HG03039 (cell line): ENCODE measurements around the gene GSPT1.
"Not testable (repeated sequence)": the region's sequence is repeated elsewhere in the genome, so short reads cannot be mapped to it uniquely, and the experiment has no call there.

Experiments used
- ATAC-seq: cut with Tn5 transposase; IDR thresholded peaks from one replicate; pipeline ENCODE4 v1.9.1; 2021; ENCODE audit warnings: mild to moderate bottlenecking, moderate library complexity; ENCODE audit not compliant: unreplicated experiment

The GSPT1 gene

GRCh38 chr16:11915644-11916523 lies at the start of gene GSPT1:
GSPT1 (minus strand) TSS chr16:11915956; CDS start chr16:11915720, 236 bp downstream.
- peak; percentile 75 for ATAC-seq

DNA sequence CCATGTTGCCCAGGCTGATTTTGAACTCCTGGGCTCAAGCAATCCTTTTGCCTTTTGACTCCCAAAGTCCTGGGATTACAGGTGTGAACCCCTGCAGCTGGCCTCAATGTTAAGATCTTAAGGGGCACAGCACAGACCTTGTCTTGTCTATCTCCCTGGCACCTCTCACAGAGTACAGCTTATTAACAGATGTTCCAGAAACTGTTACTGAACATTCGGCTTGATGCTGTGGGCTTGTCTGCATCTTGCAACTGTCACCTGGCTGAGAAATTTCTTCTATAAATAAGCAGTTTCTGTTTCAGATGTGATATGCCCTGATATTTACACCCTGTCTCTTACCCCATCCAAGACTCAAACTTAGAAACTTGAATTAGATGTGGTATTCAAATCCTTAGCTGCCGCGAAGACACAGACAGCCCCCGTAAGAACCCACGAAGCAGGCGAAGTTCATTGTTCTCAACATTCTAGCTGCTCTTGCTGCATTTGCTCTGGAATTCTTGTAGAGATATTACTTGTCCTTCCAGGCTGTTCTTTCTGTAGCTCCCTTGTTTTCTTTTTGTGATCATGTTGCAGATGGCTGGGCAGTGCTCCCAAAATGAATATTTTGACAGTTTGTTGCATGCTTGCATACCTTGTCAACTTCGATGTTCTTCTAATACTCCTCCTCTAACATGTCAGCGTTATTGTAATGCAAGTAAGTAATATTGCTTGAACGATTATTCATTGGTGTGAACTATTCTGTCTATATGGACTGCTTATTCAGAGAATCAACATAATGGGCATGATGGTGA lies 49.2 kb upstream of the GSPT1 start, which contains the start of gene TNFRSF17:
TNFRSF17 (plus strand) TSS at position 450 of the 791 bp plus-strand sequence; CDS start at position 565, 115 bp downstream.
- ATAC-seq: peak; percentile 70

GRCh38 chr16:11963706-11964105 lies 48.0 kb upstream of the GSPT1 start:
- ATAC-seq: no peak

- not testable (repeated sequence) for ATAC-seq
Measured at GRCh38 chr16:11962978-11963377, 47.2 kb upstream of the GSPT1 start.

DNA sequence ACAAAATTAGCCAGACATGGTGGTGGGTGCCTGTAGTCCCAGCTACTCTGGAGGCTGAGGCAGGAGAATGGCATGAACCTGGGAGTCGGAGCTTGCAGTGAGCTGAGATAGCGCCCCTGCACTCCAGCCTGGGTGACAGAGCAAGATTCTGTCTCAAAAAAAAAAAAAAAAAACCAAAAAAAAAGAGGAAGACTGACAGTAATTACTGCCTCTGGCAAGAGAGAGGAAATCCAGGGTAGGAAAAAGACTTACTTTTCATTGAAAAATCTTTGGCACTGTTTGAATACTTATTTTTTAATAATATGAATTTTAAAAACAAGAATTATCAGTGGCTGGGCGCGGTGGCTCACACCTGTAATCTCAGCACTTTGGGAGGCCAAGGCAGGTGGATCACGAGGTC lies 46.7 kb upstream of the GSPT1 start:
- not testable (repeated sequence) for ATAC-seq

DNA sequence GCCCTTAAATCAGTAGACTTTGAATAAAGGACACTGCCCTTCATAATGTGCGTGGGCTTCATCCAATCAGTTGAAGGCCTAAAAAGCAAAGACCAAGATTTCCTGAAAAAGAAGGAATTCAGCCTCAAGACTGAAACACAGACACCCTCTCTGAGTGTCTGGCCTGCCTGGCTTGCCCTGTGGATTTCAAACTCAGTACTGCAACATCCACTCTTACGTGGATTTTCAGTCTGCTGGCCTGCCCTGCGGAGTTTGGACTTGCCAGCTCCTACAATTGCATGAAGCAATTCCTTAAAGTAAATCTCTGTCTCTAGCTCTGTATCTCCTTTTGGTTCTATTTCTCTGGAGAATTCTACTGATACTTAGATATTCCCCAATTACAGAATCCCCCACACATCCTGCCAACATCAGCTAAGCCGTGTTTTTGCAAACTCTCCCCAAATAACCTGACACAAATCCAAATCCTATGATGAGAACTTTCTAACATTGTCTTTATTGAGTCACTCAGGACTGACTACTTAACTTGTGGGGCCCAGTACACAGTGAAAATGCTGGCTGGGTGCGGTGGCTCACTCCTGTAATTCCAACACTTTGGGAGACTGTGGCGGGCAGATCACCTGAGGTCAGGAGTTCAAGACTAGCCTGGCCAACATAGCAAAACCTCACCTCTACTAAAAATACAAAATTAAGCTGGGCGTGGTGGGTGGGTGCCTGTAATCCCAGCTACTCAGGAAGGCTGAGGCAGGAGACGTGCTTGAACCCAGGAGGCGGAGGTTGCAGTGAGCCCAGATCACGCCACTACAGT lies 42.0 kb upstream of the GSPT1 start:
- no peak for ATAC-seq

- no peak for ATAC-seq
Measured at GRCh38 chr16:11956558-11956957, 40.8 kb upstream of the GSPT1 start.

DNA sequence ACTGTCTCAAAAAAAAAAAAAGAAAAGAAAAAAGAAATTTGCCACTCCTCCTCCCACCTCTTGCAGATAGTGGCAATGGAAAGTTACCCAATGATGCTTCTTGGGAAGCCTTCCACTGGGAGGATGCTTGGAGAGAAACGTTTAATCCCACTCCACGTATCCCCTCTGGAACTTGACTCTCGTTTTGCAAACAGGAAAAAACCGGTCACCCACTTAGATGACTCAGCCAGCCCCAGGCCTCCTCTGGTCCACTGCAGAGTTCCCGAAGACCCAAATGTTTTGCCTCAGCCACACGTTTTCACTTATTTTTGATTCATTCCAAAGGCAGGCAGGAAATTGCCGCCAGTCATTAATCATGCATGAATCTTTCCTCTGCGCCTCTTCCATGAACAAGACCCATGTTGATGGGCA lies 40.0 kb upstream of the GSPT1 start:
- no peak for ATAC-seq

DNA sequence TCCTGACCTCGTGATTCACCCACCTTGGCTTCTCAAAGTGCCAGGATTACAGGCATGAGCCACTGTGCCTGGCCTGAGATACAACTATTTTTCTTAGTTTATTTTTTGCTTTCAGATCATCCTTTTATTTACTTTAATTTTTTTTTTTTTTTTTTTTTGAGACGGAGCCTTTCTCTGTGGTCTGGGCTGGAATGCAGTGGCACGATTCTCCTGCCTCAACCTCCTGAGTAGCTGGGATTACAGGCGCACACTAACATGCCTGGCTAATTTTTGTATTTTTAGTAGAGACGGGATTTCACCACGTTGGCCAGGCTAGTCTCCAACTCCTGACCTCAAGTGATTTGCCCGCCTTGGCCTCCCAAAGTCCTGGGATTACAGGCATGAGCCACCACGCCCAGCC lies 37.8 kb upstream of the GSPT1 start:
- ATAC-seq: not testable (repeated sequence)

DNA sequence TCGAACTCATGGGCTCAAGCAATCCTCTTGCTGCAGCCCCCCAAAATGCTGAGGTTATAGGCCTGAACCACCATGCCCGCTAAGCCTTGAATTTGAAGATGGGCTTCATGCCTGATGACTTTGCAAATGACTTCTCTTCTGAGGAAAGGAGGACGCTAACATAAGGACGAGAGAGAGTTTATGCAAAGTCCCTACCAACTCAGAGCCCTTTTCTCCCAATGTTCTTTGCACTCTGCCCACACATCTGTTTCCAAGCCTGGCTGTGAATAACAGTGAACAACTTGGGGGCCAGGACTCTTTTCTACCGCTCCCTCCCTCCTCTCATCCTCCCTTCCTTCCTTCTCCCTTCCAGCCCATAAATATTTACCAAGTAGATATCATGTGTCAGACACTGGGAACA lies 34.6 kb upstream of the GSPT1 start:
- ATAC-seq: no peak

DNA sequence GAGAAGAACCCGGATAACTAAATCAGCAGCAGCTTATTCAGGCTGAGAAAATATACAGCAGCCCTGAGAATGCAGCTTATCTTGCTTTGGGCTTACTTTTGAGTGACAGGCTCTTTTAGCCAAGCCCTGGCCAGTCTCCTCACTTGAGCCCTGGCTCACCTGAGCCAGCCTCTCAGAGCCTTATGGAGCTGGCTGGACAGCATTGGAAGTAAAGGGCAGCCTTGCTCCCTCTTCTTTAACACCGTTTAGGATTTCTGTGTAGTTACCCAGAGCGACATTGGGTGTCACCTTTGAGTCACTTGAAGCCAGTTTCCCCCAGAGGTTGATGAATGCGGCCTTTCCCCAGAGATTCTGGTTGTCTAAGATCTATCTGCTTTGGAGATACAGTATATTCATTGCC lies 33.8 kb upstream of the GSPT1 start:
- ATAC-seq: no peak

DNA sequence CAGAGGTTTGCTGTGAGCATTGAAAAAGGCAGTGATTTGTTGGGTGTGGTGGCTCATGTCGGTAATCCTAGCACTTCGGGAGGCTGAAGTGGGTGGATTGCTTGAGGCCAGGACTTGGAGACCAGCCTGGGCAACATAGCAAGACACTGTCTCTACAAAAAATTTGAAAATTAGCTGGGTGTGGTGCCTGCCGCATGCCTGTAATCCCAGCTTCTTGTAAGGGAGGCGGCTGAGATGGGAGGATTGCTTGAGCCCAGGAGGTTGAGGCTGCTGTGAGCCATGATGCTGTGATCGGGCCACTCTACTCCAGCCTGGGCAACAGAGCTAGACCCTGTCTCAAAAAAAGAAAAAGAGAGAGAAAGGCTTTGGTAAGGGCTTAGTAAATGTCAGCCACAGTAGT lies 33.1 kb upstream of the GSPT1 start:
- no peak for ATAC-seq

DNA sequence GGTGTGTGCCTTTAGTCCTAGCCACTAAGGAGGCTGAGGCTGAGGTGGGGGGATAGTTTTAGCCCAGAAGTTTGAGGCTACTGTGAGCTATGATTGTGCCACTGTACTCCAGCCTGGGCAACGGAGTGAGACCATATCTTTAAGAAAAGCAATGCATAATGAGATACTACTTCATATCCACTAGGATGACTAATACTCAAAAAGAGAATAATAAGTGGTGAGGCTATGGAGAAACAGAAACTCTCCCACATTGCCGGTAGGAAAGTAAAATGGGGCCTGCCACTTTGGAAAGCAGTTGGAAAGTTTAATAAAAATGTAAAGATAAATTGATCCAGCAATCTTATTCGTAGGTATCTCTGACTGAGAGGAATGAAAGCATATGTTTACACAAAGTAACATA lies 30.7 kb upstream of the GSPT1 start:
- no peak for ATAC-seq

DNA sequence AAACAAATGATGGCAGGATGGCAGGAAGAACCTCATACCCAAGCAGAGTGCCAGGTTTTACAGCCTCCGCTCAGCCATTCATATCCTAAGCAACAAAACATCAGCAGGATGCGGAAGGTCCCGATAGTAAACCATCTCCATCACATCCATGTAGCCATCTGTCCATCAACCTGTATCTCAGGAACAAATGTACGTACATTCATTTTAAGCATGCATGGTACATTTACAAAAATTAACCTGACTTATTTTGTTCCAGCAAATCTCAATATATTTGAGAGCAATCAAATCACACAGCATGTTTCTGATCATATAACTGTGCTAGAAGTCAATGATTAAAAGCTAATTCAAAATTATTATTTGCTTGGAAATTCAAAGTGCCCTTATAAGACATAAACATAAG lies 26.2 kb upstream of the GSPT1 start, which contains the start of gene NPIPB2:
NPIPB2 (minus strand) TSS at position 101 of the 400 bp plus-strand sequence; CDS start at position 101, 0 bp downstream.
- not testable (repeated sequence) for ATAC-seq

GRCh38 chr16:11927350-11927749 lies 11.6 kb upstream of the GSPT1 start:
- not testable (repeated sequence) for ATAC-seq

DNA sequence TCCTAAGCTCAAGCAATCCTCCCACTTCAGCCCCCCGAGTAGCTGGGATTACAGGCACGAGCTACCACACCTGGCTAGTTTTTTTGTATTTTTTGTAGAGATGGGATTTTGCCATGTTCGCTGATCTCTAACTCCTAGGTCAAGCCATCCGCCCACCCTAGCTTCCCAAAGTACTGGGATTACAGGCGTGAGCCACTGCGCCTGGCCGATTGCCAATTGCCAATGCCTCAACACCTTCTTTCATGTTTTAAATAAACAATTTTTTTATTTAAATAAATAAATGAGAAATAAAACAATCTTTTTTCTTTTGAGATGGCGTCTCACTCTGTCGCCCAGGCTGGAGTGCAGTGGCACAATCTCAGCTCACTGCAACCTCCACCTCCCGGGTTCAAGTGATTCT lies 8.3 kb upstream of the GSPT1 start:
- not testable (repeated sequence) for ATAC-seq

DNA sequence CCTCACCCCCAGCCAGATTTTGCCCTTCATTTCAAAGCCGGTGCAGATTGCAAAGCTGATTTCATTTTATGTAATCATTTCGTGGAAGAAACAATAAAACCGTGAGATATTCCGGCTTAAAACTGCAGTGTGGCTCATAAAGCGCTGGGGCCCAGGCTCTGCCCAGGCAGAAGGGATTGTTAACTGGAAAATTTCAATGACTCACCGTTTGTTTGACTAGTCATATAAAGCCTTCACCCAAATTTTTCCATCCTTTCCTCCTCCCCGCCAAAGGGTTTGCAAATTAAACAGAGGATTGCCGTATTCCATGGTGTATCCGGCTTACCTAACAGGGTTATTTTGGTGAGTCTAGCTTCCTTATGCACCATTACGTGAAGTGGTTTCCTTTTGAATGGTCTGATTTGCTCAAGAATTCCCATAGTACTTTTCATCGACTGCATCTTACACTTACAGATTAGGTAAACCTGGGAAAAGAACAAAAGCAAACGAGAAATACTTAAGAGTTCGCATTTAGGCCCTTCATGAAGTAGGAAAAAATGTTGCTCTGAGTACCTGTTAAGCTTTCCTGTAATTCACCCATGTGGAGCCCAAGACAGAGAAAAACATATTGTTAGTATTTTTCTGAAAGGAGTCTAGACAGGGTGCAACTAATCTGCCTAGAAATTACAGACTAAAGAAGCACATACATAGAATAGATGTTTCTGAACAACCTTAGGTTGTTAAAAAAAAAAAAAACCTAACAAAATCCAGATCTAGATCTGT lies 949 bp upstream of the GSPT1 start:
- no peak for ATAC-seq

- peak; percentile 23 for ATAC-seq
Measured at GRCh38 chr16:11915114-11915643, 577 bp downstream of the GSPT1 start.

DNA sequence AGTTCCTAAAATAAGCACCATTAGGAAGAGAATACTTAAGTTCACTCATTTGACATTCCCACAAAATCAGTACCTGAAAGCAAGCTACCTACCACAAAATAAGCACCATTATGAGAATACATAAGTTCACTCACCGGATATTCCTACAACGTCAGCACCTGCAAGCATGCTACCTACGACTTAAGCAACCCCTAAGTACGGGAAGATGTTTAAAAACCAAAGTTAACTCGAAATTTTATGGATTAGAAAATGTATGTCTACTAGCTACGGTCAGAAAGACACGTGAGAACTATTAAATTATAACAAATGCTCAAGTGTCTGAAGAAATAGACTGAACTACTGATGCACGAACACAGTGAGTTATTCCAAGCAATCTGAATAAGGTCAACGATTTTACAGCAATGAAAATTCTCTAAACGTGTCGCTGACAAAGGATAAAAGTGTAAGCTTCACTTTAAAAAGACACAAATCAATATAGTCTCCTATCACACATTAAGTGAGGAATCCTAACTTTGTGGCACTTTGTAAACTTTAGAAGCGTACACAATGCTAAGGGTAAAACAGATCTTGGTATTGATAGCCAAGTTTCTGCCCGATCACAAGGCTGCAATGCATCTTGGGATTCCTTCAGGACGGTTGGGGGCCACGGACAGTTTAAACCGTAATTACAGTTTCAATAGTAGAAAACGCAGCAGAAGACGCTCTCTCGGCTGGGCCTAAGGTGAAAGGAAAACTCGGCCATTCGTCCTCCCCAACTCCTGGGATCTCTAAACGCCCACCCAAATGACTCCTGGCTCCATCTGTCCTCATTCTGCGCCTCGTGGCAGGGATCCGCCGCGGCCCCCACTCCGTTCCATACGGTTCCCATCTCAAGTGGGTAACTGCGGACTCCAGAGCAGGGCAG lies 1.3 kb downstream of the GSPT1 start:
- no peak for ATAC-seq
